Measurements from ENCODE around the gene TENM4. TPM values are rescaled to one million over a fixed set of nuclear protein-coding genes. Genes with fewer than 3 reads are reported as not detected.

The TENM4 gene
- total and polyA plus RNA-seq, 5 experiments from 2014 or later: not detected

GRCh38 chr11:78759071-78759470 lies 681.8 kb downstream of the TENM4 start:
- Mint-ChIP-seq H3K4me1 (peaks cover 0 to 2% (median 0%) of the 10 kb centered on the region in 4 donors), H3K27me3 (peaks cover 0 to 24% (median 0%) of the 10 kb centered on the region in 5 donors), H3K9me3 (no peaks in the 10 kb centered on the region), H3K36me3 (no peaks in the 10 kb centered on the region), H3K27ac (no peak overlapping the region), H3K4me3 (no peak overlapping the region)
- ATAC-seq (no peak), DNase-seq (no peak)
- POLR2A ChIA-PET: no interaction called here

GRCh38 chr11:78753297-78753696 lies 687.5 kb downstream of the TENM4 start:
- H3K4me3 Mint-ChIP-seq: no peak overlapping the region
- H3K9me3 Mint-ChIP-seq: no peaks in the 10 kb centered on the region
- H3K27ac Mint-ChIP-seq: no peak overlapping the region
- DNase-seq (no peak), ATAC-seq (no peak)
- no peaks in the 10 kb centered on the region for H3K36me3 Mint-ChIP-seq
- H3K27me3 Mint-ChIP-seq: peaks cover 3 to 47% (median 6%) of the 10 kb centered on the region in 5 donors
- POLR2A ChIA-PET: no interaction called here
- H3K4me1 Mint-ChIP-seq: peaks cover 0 to 3% (median 0%) of the 10 kb centered on the region in 4 donors

GRCh38 chr11:78752494-78752893 lies 688.3 kb downstream of the TENM4 start:
- no peak for DNase-seq
- POLR2A ChIA-PET: no interaction called here
- no peak for ATAC-seq
- Mint-ChIP-seq H3K36me3 (no peaks in the 10 kb centered on the region), H3K4me3 (no peak overlapping the region), H3K27ac (no peak overlapping the region), H3K4me1 (peaks cover 0 to 3% (median 0%) of the 10 kb centered on the region in 4 donors), H3K27me3 (peaks cover 3 to 46% (median 8%) of the 10 kb centered on the region in 5 donors), H3K9me3 (no peaks in the 10 kb centered on the region)

- Mint-ChIP-seq H3K36me3 (no peaks in the 10 kb centered on the region), H3K9me3 (no peaks in the 10 kb centered on the region), H3K4me3 (no peak overlapping the region), H3K27ac (no peak overlapping the region), H3K4me1 (peaks cover 0 to 2% (median 0%) of the 10 kb centered on the region in 4 donors), H3K27me3 (peaks cover 5 to 35% (median 8%) of the 10 kb centered on the region in 5 donors)
- no peak for DNase-seq
- no peak for ATAC-seq
- POLR2A ChIA-PET: no interaction called here
These were observed 691.7 kb downstream of the TENM4 start for GRCh38 chr11:78748918-78749690.

GRCh38 chr11:78744949-78745348 lies 695.9 kb downstream of the TENM4 start:
- H3K4me3 Mint-ChIP-seq: no peak overlapping the region
- POLR2A ChIA-PET: no interaction called here
- no peaks in the 10 kb centered on the region for H3K4me1 Mint-ChIP-seq
- peaks cover 1 to 15% (median 5%) of the 10 kb centered on the region in 5 donors for H3K27me3 Mint-ChIP-seq
- ATAC-seq (no peak), DNase-seq (no peak)
- no peak overlapping the region for H3K27ac Mint-ChIP-seq
- no peaks in the 10 kb centered on the region for H3K36me3 Mint-ChIP-seq
- H3K9me3 Mint-ChIP-seq: no peaks in the 10 kb centered on the region

- peaks cover 1 to 13% (median 5%) of the 10 kb centered on the region in 5 donors for H3K27me3 Mint-ChIP-seq
- no peak overlapping the region for H3K27ac Mint-ChIP-seq
- ATAC-seq: no peak
- no peaks in the 10 kb centered on the region for H3K9me3 Mint-ChIP-seq
- POLR2A ChIA-PET: no interaction called here
- no peak overlapping the region for H3K4me3 Mint-ChIP-seq
- H3K4me1 Mint-ChIP-seq: no peaks in the 10 kb centered on the region
- no peaks in the 10 kb centered on the region for H3K36me3 Mint-ChIP-seq
- no peak for DNase-seq
These were observed 696.6 kb downstream of the TENM4 start for GRCh38 chr11:78744202-78744601.

GRCh38 chr11:78742430-78742829 lies 698.4 kb downstream of the TENM4 start:
- Mint-ChIP-seq H3K4me1 (no peaks in the 10 kb centered on the region), H3K27me3 (peaks cover 1 to 13% (median 5%) of the 10 kb centered on the region in 5 donors), H3K9me3 (no peaks in the 10 kb centered on the region), H3K27ac (no peak overlapping the region), H3K36me3 (no peaks in the 10 kb centered on the region), H3K4me3 (no peak overlapping the region)
- no peak for ATAC-seq
- no peak for DNase-seq
- POLR2A ChIA-PET: no interaction called here

- no peaks in the 10 kb centered on the region for H3K36me3 Mint-ChIP-seq
- no peak overlapping the region for H3K4me3 Mint-ChIP-seq
- POLR2A ChIA-PET: no interaction called here
- no peaks in the 10 kb centered on the region for H3K9me3 Mint-ChIP-seq
- no peak for DNase-seq
- no peak overlapping the region for H3K27ac Mint-ChIP-seq
- no peak for ATAC-seq
- peaks cover under 1 to 8% (median 2%) of the 10 kb centered on the region in 5 donors for H3K27me3 Mint-ChIP-seq
- no peaks in the 10 kb centered on the region for H3K4me1 Mint-ChIP-seq
These were observed 699.1 kb downstream of the TENM4 start for GRCh38 chr11:78741741-78742140.

GRCh38 chr11:78740199-78741071 lies 700.4 kb downstream of the TENM4 start:
- Mint-ChIP-seq H3K4me1 (no peaks in the 10 kb centered on the region), H3K9me3 (no peaks in the 10 kb centered on the region), H3K27me3 (peaks cover 0 to 6% (median under 1%) of the 10 kb centered on the region in 5 donors), H3K4me3 (no peak overlapping the region), H3K36me3 (no peaks in the 10 kb centered on the region), H3K27ac (no peak overlapping the region)
- POLR2A ChIA-PET: no interaction called here
- ATAC-seq: no peak
- no peak for DNase-seq

GRCh38 chr11:78737891-78738290 lies 702.9 kb downstream of the TENM4 start:
- Mint-ChIP-seq H3K36me3 (no peaks in the 10 kb centered on the region), H3K27me3 (peaks cover 0 to 6% (median 0%) of the 10 kb centered on the region in 5 donors), H3K4me3 (no peak overlapping the region), H3K27ac (no peak overlapping the region), H3K9me3 (no peaks in the 10 kb centered on the region), H3K4me1 (no peaks in the 10 kb centered on the region)
- DNase-seq (no peak), ATAC-seq (no peak)
- POLR2A ChIA-PET: no interaction called here

- H3K36me3 Mint-ChIP-seq: no peaks in the 10 kb centered on the region
- H3K27ac Mint-ChIP-seq: peak overlapping the region in 1 of 10 donors; percentile 30
- ATAC-seq (no peak), DNase-seq (no peak)
- no peaks in the 10 kb centered on the region for H3K9me3 Mint-ChIP-seq
- peaks cover 0 to 6% (median 0%) of the 10 kb centered on the region in 5 donors for H3K27me3 Mint-ChIP-seq
- H3K4me3 Mint-ChIP-seq: no peak overlapping the region
- no peaks in the 10 kb centered on the region for H3K4me1 Mint-ChIP-seq
- POLR2A ChIA-PET: no interaction called here
These were observed 703.5 kb downstream of the TENM4 start for GRCh38 chr11:78737301-78737700.

- no peaks in the 10 kb centered on the region for H3K36me3 Mint-ChIP-seq
- no peak overlapping the region for H3K4me3 Mint-ChIP-seq
- H3K9me3 Mint-ChIP-seq: no peaks in the 10 kb centered on the region
- no peak overlapping the region for H3K27ac Mint-ChIP-seq
- peaks cover 0 to 4% (median 0%) of the 10 kb centered on the region in 5 donors for H3K27me3 Mint-ChIP-seq
- DNase-seq (no peak), ATAC-seq (no peak)
- POLR2A ChIA-PET: no interaction called here
- no peaks in the 10 kb centered on the region for H3K4me1 Mint-ChIP-seq
These were observed 705.1 kb downstream of the TENM4 start for GRCh38 chr11:78735711-78736110.

GRCh38 chr11:78733031-78733430 lies 707.8 kb downstream of the TENM4 start:
- Mint-ChIP-seq H3K27me3 (peaks cover 5 to 19% (median 6%) of the 10 kb centered on the region in 5 donors), H3K27ac (no peak overlapping the region), H3K36me3 (no peaks in the 10 kb centered on the region), H3K4me1 (peaks cover 0 to 2% (median 0%) of the 10 kb centered on the region in 4 donors), H3K4me3 (no peak overlapping the region), H3K9me3 (no peaks in the 10 kb centered on the region)
- POLR2A ChIA-PET: no interaction called here
- DNase-seq (no peak), ATAC-seq (no peak)

All from naive thymus-derived CD8-positive, alpha-beta T cell (primary cell).